ENCODE results near the gene MDGA2.
"Not testable (repeated sequence)": the region's sequence is repeated elsewhere in the genome, so short reads cannot be mapped to it uniquely, and the experiment has no call there.

The MDGA2 gene

GRCh38 chr14:47211263-47211662, 464.1 kb downstream of the MDGA2 start:
- no peak for DNase-seq

- no peak for DNase-seq
Measured at GRCh38 chr14:47210099-47210498, 465.3 kb downstream of the MDGA2 start.

- no peak for DNase-seq
Measured at GRCh38 chr14:47208434-47208833, 467.0 kb downstream of the MDGA2 start.

- no peak for DNase-seq
Measured at GRCh38 chr14:47207617-47208016, 467.8 kb downstream of the MDGA2 start.

GRCh38 chr14:47200740-47201139, 474.7 kb downstream of the MDGA2 start:
- DNase-seq: no peak

- no peak for DNase-seq
Measured at GRCh38 chr14:47195582-47195981, 479.8 kb downstream of the MDGA2 start.

- no peak for DNase-seq
Measured at GRCh38 chr14:47194055-47194454, 481.4 kb downstream of the MDGA2 start.

DNA sequence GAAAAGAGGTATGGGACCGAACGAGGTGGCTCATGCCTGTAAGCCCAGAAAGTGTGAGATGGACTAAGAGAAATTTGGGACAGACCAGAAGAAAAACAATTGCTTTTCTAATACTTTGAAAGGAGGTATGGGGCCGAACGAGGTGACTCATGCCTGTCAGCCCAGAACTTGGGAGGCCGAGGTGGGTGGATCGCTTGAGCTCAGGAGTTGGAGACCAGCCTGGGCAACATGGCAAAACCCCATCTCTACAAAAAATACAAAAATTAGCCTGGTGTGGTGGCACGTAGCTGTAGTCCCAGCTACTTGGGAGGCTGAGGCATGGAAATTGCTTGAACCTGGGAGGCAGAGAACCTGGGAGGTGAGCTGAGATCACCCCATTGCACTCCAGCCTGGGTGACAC, 483.2 kb downstream of the MDGA2 start:
- DNase-seq: not testable (repeated sequence)

GRCh38 chr14:47191700-47192099, 483.7 kb downstream of the MDGA2 start:
- DNase-seq: no peak

DNA sequence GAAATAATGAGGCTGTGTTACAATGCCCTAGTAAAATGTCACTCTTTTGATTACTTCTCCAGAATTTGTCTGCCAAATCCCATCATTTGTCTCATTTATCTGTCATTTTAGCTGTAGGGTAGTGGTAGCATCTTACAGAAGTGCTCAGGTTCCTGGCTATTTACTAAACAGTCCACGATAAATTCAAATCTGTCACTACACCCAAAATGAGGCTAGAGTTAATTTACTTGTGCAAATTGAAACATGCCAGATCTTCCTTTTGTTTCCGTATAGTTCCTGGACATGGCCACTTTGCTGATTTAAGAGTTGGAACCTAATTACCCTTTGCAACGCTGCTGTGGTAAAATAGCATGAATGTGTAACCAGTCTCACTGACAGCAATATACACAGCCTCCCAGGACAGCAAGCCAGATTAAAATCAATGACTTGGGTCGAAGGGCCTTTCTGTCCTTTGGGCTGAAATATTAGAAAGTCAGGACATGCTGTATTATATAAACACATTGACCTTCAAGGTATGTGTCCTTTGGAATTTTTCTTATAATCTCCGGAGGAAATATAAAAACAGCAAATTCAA, 485.4 kb downstream of the MDGA2 start:
- no peak for DNase-seq

- DNase-seq: no peak
Measured at GRCh38 chr14:47186486-47186885, 488.9 kb downstream of the MDGA2 start.

DNA sequence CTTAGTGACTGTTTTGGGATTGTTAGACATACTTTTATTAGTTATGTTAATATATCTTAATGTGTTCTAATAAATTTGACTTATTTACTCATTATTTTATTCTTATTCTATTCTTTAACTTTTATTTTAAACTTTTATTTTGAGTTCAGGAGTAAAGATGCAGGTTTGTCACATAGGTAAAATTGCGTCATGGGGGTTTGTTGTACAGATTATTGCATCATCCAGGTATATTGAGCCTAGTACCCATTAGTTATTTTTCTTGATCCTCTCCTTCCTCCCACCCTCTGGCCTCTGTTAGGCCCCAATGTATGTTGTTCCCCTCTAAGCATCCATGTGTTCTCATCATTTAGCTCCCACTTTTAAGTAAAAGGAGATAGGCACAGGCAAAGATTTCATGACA, 495.5 kb downstream of the MDGA2 start:
- no peak for DNase-seq

DNA sequence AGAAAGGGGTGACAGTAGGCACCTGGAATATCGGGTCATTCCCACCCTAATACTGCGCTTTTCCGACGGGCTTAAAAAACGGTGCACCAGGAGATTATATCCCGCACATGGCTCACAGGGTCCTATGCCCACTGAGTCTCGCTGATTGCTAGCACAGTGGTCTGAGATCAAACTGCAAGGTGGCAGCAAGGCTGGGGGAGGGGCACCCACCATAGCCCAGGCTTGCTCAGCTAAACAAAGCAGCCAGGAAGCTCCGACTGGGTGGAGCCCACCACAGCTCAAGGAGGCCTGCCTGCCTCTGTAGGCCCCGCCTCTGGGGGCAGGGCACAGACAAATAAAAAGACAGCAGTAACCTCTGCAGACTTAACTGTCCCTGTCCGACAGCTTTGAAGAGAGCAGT, 503.5 kb downstream of the MDGA2 start:
- DNase-seq: not testable (repeated sequence)

GRCh38 chr14:47167402-47167801, 508.0 kb downstream of the MDGA2 start:
- DNase-seq: no peak

GRCh38 chr14:47155395-47155794, 520.0 kb downstream of the MDGA2 start:
- no peak for DNase-seq

- DNase-seq: no peak
Measured at GRCh38 chr14:47154276-47154797, 521.1 kb downstream of the MDGA2 start.

GRCh38 chr14:47153746-47154145, 521.7 kb downstream of the MDGA2 start:
- DNase-seq: no peak

DNA sequence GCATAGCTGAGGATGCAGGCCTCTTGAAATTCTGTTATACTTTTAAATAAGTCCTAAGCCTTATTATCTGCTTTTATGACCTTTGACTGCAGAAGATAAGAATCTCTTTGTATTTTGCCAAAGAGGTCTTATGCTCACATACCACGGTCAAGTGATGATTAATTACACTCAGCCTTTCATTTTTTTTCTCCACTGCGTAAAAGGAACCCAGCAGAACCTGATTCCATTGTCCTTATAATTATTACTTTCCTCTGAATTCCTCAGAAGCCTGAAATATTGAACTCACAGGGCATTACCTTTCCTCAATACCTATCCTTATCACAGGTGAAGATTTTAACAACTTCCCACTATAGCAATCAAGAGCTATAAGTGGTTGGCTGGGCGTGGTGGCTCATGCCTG, 525.1 kb downstream of the MDGA2 start:
- DNase-seq: no peak

- no peak for DNase-seq
Measured at GRCh38 chr14:47149326-47149725, 526.1 kb downstream of the MDGA2 start.

- no peak for DNase-seq
Measured at GRCh38 chr14:47148686-47149085, 526.7 kb downstream of the MDGA2 start.

GRCh38 chr14:47120645-47121044, 554.8 kb downstream of the MDGA2 start:
- no peak for DNase-seq

DNA sequence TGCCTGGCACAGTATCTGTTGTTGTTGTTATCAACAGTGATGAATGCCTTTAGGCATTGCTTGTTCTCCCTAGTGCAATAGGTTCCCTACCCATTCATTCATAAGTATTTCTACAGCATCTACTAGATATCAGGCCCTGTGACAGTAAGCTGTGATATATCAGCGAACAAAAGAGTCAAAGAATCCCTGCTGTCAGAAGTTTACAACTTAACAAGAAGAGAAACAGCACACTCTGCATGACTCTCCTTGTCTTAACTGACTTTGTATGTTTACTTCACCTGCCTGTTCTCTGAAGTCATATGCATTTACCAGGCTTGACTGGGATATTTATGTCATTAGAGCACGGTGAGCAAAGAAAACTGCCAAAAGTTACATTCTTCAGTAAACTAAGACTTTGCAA, 571.6 kb downstream of the MDGA2 start:
- no peak for DNase-seq

GRCh38 chr14:47102472-47102871, 572.9 kb downstream of the MDGA2 start:
- no peak for DNase-seq

- DNase-seq: no peak
Measured at GRCh38 chr14:47085678-47086077, 589.7 kb downstream of the MDGA2 start.

DNA sequence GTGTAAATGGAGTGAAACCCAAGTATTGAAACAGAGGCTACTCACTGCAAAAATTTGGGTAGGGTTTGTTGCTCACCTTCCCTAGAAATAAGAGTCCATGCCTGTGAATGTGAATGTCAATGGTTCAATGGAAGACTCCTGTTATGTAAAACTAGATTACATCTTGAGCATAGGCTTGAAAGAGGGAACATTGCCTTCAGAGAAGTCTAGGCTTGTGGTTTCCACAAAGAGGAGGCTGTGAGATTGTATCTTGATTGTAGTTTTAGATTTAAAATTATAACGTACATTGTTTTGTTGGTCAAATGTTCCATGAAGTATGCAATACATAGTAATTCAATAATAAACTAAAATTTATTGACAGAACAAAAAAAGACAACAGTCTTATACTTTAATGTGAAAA, 610.1 kb downstream of the MDGA2 start:
- DNase-seq: no peak

- no peak for DNase-seq
Measured at GRCh38 chr14:47060050-47060449, 615.4 kb downstream of the MDGA2 start.
